PC-9 (cell line): Measurements from ENCODE around the gene MMP24. TPM values are rescaled to one million over a fixed set of nuclear protein-coding genes. Genes with fewer than 3 reads are reported as not detected.

Experiments
- BruUV-seq: library from RNA; stranded (reverse); fragments of 400-500 nt; replicated peaks from 2 replicates; lab custom pipeline; 2021; lab: Mats Ljungman, UMichigan
- CTCF ChIA-PET: fragments of 300-600 bp; sonication (Branson Sonifier 250); formaldehyde crosslinking; loops from one replicate; lab custom pipeline; 2022; ENCODE audit warnings: antibody characterized with exemption; lab: Charles Lee
- POLR2A ChIA-PET: fragments of 300-600 bp; sonication (Branson Sonifier 250); formaldehyde crosslinking; loops from one replicate; lab custom pipeline; 2022; ENCODE audit warnings: antibody characterized with exemption; ENCODE audit not compliant: unreplicated experiment; lab: Charles Lee
- DNase-seq, 2 experiments: peaks; one replicate each; pipeline versions ENCODE4 v3.0.0 to v3.0.0-alpha.2; 2015 to 2022; ENCODE audit warnings: mixed read lengths in 1 of 2
- H2AFZ ChIP-seq: fragments of 200-600 bp; sonication (generic); 2 replicates; pipeline ENCODE4 v1.8.1; 2017; ENCODE audit warnings: antibody characterized with exemption
- H3F3A ChIP-seq: fragments of 200-600 bp; sonication (generic); 2 replicates; pipeline ENCODE4 v1.8.1; 2017; ENCODE audit warnings: antibody characterized with exemption, mild to moderate bottlenecking, low read depth; ENCODE audit not compliant: insufficient read depth
- H3K27ac ChIP-seq: fragments of 200-600 bp; sonication (generic); 2 replicates; pipeline ENCODE4 v1.6.1; 2016; ENCODE audit warnings: mixed run types
- H3K27me3 ChIP-seq: fragments of 200-600 bp; sonication (generic); 2 replicates; pipeline ENCODE4 v1.6.1; 2016; ENCODE audit warnings: low read depth, mixed run types; ENCODE audit not compliant: insufficient read depth
- H3K36me3 ChIP-seq: fragments of 200-600 bp; sonication (generic); 2 replicates; pipeline ENCODE4 v1.6.1; 2016; ENCODE audit warnings: low read depth, mixed run types
- H3K4me1 ChIP-seq: fragments of 200-600 bp; sonication (generic); replicated peaks from 2 replicates; pipeline ENCODE4 v1.6.1; 2016; ENCODE audit warnings: mixed run types; ENCODE audit not compliant: insufficient read depth
- H3K4me2 ChIP-seq: fragments of 200-600 bp; sonication (generic); 2 replicates; pipeline ENCODE4 v1.6.1; 2017; ENCODE audit warnings: mixed run types
- H3K4me3 ChIP-seq: fragments of 200-600 bp; sonication (generic); 2 replicates; pipeline ENCODE4 v1.6.1; 2016; ENCODE audit warnings: mixed run types
- H3K79me2 ChIP-seq: fragments of 200-600 bp; sonication (generic); 2 replicates; pipeline ENCODE4 v1.6.1; 2017; ENCODE audit warnings: low read depth, mixed run types
- H3K9me2 ChIP-seq: fragments of 200-600 bp; sonication (generic); 2 replicates; pipeline ENCODE4 v1.8.1; 2017; ENCODE audit warnings: mild to moderate bottlenecking; ENCODE audit not compliant: insufficient read depth
- H3K9me3 ChIP-seq: fragments of 200-600 bp; sonication (generic); 2 replicates; pipeline ENCODE4 v1.8.1; 2016; ENCODE audit warnings: low read depth; ENCODE audit not compliant: insufficient read depth
- H4K20me1 ChIP-seq: fragments of 200-600 bp; sonication (generic); 2 replicates; pipeline ENCODE4 v1.8.1; 2017; ENCODE audit not compliant: insufficient read depth
- EZH2 ChIP-seq: fragments of 200-600 bp; sonication (generic); IDR thresholded peaks from 2 replicates; pipeline ENCODE4 v1.8.0; 2017; ENCODE audit warnings: antibody characterized with exemption, low read depth
- intact Hi-C: fragments of 100-400 bp; cut with micrococcal nuclease; formaldehyde crosslinking; loops from one replicate; pipeline ENCODE4 v1.10.0; 2022; ENCODE audit not compliant: unreplicated experiment
- total RNA-seq: library from RNA; stranded (reverse); gene quantifications from 2 replicates; pipeline ENCODE4 v1.2.3, GENCODE V29; 2021
- TF ChIP-seq, protein P1 (sequence below): fragments of 200-600 bp; sonication (generic); conservative IDR thresholded peaks from 2 replicates; pipeline ENCODE4 v1.6.1; 2017; ENCODE audit warnings: mixed run types, antibody characterized with exemption, mild to moderate bottlenecking, moderate library complexity

Gene MMP24
- total RNA-seq, 1 experiment from 2014 or later: 0.48 TPM

DNA sequence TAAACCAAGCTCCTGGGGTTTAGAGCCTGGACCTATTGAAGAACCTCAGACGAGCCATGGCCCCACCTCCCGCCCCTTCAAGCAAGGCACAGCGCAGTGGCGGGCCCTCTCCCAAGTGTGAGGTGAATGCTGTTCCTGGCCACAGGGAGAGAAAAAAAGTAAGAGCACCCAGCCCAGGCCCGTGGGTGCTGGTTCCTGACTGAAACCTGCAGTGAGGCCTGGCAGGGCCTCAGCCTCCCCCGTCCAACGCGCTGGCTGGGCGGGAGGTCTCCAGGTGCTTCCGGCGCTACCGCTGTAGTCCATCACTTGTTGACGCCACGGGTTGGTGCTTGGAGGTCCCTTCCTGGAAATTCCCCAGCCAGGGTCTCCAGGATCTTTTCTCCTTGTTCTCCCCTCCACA lies 71.2 kb downstream of the MMP24 start:
- Histone ChIP-seq H3K27me3 (no peaks in the 10 kb centered on the region), H3K9me2 (no peaks in the 10 kb centered on the region), H4K20me1 (no peaks in the 10 kb centered on the region), H3K9me3 (no peaks in the 10 kb centered on the region), H3K27ac (no peak overlapping the region), H3K4me2 (no peak overlapping the region), H3K79me2 (no peaks in the 10 kb centered on the region), H2AFZ (no peak overlapping the region), H3F3A (peaks cover 13% of the 10 kb centered on the region; the same call in 1 of the 2 replicates), H3K4me1 (peaks cover 14% of the 10 kb centered on the region), H3K36me3 (no peaks in the 10 kb centered on the region), H3K4me3 (no peak overlapping the region)
- TF ChIP-seq, protein P1, sequence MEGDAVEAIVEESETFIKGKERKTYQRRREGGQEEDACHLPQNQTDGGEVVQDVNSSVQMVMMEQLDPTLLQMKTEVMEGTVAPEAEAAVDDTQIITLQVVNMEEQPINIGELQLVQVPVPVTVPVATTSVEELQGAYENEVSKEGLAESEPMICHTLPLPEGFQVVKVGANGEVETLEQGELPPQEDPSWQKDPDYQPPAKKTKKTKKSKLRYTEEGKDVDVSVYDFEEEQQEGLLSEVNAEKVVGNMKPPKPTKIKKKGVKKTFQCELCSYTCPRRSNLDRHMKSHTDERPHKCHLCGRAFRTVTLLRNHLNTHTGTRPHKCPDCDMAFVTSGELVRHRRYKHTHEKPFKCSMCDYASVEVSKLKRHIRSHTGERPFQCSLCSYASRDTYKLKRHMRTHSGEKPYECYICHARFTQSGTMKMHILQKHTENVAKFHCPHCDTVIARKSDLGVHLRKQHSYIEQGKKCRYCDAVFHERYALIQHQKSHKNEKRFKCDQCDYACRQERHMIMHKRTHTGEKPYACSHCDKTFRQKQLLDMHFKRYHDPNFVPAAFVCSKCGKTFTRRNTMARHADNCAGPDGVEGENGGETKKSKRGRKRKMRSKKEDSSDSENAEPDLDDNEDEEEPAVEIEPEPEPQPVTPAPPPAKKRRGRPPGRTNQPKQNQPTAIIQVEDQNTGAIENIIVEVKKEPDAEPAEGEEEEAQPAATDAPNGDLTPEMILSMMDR: no peak
- TF ChIP-seq EZH2: no peak
- BruUV-seq: no TSS peak
- ChIA-PET CTCF (interaction anchor here (0.7 kb wide), 1 partner anchor 20 kb away, joined by 3 read pairs; the partner anchor contains the start of gene MMP24OS), POLR2A (no interaction called here)
- no peak for DNase-seq
- intact Hi-C loops: no loop called here

GRCh38 chr20:35298264-35298663 lies 71.8 kb downstream of the MMP24 start:
- Histone ChIP-seq H3K79me2 (no peaks in the 10 kb centered on the region), H3F3A (peaks cover 19% of the 10 kb centered on the region; the same call in 1 of the 2 replicates), H3K4me1 (peaks cover 19% of the 10 kb centered on the region), H3K27ac (no peak overlapping the region), H3K4me3 (no peak overlapping the region), H3K4me2 (no peak overlapping the region), H3K9me2 (no peaks in the 10 kb centered on the region), H2AFZ (no peak overlapping the region), H4K20me1 (no peaks in the 10 kb centered on the region), H3K27me3 (no peaks in the 10 kb centered on the region), H3K36me3 (no peaks in the 10 kb centered on the region), H3K9me3 (no peaks in the 10 kb centered on the region)
- TF ChIP-seq, protein P1: no peak
- no peak for TF ChIP-seq EZH2
- ChIA-PET CTCF (no interaction called here), POLR2A (no interaction called here)
- intact Hi-C loops: no loop called here
- no TSS peak for BruUV-seq
- DNase-seq: no peak

- ChIA-PET POLR2A (no interaction called here), CTCF (interaction anchor here (0.6 kb wide), 2 partner anchors 10 to 377 kb away, joined by 6 to 8 read pairs; no protein-coding TSS in a partner anchor)
- BruUV-seq: no TSS peak
- Histone ChIP-seq H3K9me3 (no peaks in the 10 kb centered on the region), H3K9me2 (no peaks in the 10 kb centered on the region), H3K4me3 (no peak overlapping the region), H3K79me2 (no peaks in the 10 kb centered on the region), H3F3A (peaks cover 22% of the 10 kb centered on the region; the same call in 1 of the 2 replicates), H3K36me3 (no peaks in the 10 kb centered on the region), H3K27ac (no peak overlapping the region), H3K4me2 (no peak overlapping the region), H4K20me1 (no peaks in the 10 kb centered on the region), H3K4me1 (peaks cover 34% of the 10 kb centered on the region), H3K27me3 (no peaks in the 10 kb centered on the region), H2AFZ (no peak overlapping the region)
- intact Hi-C loops: no loop called here
- TF ChIP-seq, protein P1: no peak
- TF ChIP-seq EZH2: no peak
- DNase-seq: no peak
These were observed 73.3 kb downstream of the MMP24 start for GRCh38 chr20:35299780-35300179.
